Neuronal stem cell (in vitro differentiated cells): ENCODE results near the gene PPP1R2B. TPM values are rescaled to one million over a fixed set of nuclear protein-coding genes. Genes with fewer than 3 reads are reported as not detected.

ENCODE experiments used
- DNase-seq: peaks from one replicate; pipeline ENCODE4 v3.0.0-alpha.2; 2013; ENCODE audit warnings: low spot score
- H2AFZ ChIP-seq: one replicate; pipeline ENCODE4 v1.6.1; 2013; ENCODE audit warnings: mild to moderate bottlenecking, low read length, inconsistent platforms
- H2AK5ac ChIP-seq: 2 replicates; pipeline ENCODE4 v1.6.1; 2013; ENCODE audit warnings: low read depth, mild to moderate bottlenecking, inconsistent platforms, low read length, moderate library complexity, mixed read lengths
- H2BK120ac ChIP-seq: 2 replicates; pipeline ENCODE4 v1.6.1; 2013; ENCODE audit warnings: low read depth, mild to moderate bottlenecking, inconsistent platforms, low read length, moderate library complexity, mixed read lengths
- H2BK12ac ChIP-seq: one replicate; pipeline ENCODE4 v1.6.1; 2013; ENCODE audit warnings: low read length, inconsistent platforms
- H2BK15ac ChIP-seq: 2 replicates; pipeline ENCODE4 v1.6.1; 2013; ENCODE audit warnings: mild to moderate bottlenecking, low read length, inconsistent platforms, mixed read lengths
- H2BK5ac ChIP-seq: one replicate; pipeline ENCODE4 v1.6.1; 2013; ENCODE audit warnings: inconsistent platforms, mild to moderate bottlenecking, low read length, moderate library complexity
- H3K14ac ChIP-seq: one replicate; pipeline ENCODE4 v1.6.1; 2013; ENCODE audit warnings: low read length, inconsistent platforms
- H3K18ac ChIP-seq: 2 replicates; pipeline ENCODE4 v1.6.1; 2013; ENCODE audit warnings: low read length, inconsistent platforms
- H3K23ac ChIP-seq: 2 replicates; pipeline ENCODE4 v1.6.1; 2013; ENCODE audit warnings: low read depth, mild to moderate bottlenecking, mixed read lengths, low read length, inconsistent platforms; ENCODE audit not compliant: poor library complexity
- H3K27ac ChIP-seq: replicated peaks from 3 replicates; pipeline ENCODE4 v1.5.1; 2013; ENCODE audit warnings: low read length, inconsistent platforms
- H3K27me3 ChIP-seq, 3 experiments: 2 replicates each; pipeline ENCODE4 v1.6.1; 2013; ENCODE audit warnings: low read length in 3 of 3, mild to moderate bottlenecking in 2 of 3, inconsistent platforms in 1 of 3, low read depth in 1 of 3, mixed read lengths in 1 of 3, moderate library complexity in 1 of 3; ENCODE audit not compliant: control insufficient read depth in 3 of 3, insufficient read depth in 3 of 3
- H3K36me3 ChIP-seq, 2 donors: replicated peaks in 1 of 2; 2 replicates each; pipeline ENCODE4 v1.6.1; 2013; ENCODE audit warnings: low read length in 2 of 2; ENCODE audit not compliant: control insufficient read depth in 2 of 2, insufficient read depth in 2 of 2
- H3K4ac ChIP-seq: 2 replicates; pipeline ENCODE4 v1.6.1; 2013; ENCODE audit warnings: inconsistent platforms, mild to moderate bottlenecking, low read length, moderate library complexity
- H3K4me1 ChIP-seq, 2 donors: 1 replicate in 1 of 2; 2 replicates in 1 of 2; pipeline ENCODE4 v1.6.1; 2013; ENCODE audit warnings: low read length in 2 of 2, low read depth in 1 of 2; ENCODE audit not compliant: control insufficient read depth in 2 of 2, insufficient read depth in 1 of 2
- H3K4me2 ChIP-seq: one replicate; pipeline ENCODE4 v1.6.1; 2013; ENCODE audit warnings: mild to moderate bottlenecking, low read length, inconsistent platforms; ENCODE audit not compliant: insufficient read depth, poor library complexity, severe bottlenecking
- H3K4me3 ChIP-seq, 2 donors: 2 replicates each; pipeline ENCODE4 v1.5.1; 2013; ENCODE audit warnings: low read length in 2 of 2, mild to moderate bottlenecking in 2 of 2, inconsistent platforms in 1 of 2, moderate library complexity in 1 of 2
- H3K79me1 ChIP-seq: one replicate; pipeline ENCODE4 v1.6.1; 2013; ENCODE audit warnings: low read depth, mild to moderate bottlenecking, inconsistent platforms, low read length, moderate library complexity
- H3K9ac ChIP-seq: one replicate; pipeline ENCODE4 v1.6.1; 2013; ENCODE audit warnings: mild to moderate bottlenecking, low read depth, low read length, inconsistent platforms; ENCODE audit not compliant: poor library complexity
- H3K9me3 ChIP-seq, 2 donors: replicated peaks in 1 of 2; 2 replicates each; pipeline versions ENCODE3 to v1.6.1; 2013; ENCODE audit warnings: low read length in 2 of 2, mild to moderate bottlenecking in 2 of 2, inconsistent platforms in 1 of 2, low read depth in 1 of 2, mixed read lengths in 1 of 2, moderate library complexity in 1 of 2; ENCODE audit not compliant: control insufficient read depth in 2 of 2, insufficient read depth in 1 of 2
- H4K8ac ChIP-seq: one replicate; pipeline ENCODE4 v1.6.1; 2013; ENCODE audit warnings: low read depth, mild to moderate bottlenecking, inconsistent platforms, low read length, moderate library complexity
- H4K91ac ChIP-seq: one replicate; pipeline ENCODE4 v1.6.1; 2013; ENCODE audit warnings: low read length, low read depth, mild to moderate bottlenecking, inconsistent platforms; ENCODE audit not compliant: poor library complexity
- WGBS, 2 donors: extraction: QIAGEN DNeasy Blood & Tissue Kit; methylation state at CpG; one replicate each; pipeline ENCODE4 v1.1.7; 2013; ENCODE audit warnings: missing lambda C conversion rate in 2 of 2, mixed read lengths in 1 of 2; ENCODE audit not compliant: insufficient read length in 2 of 2, insufficient replicate concordance in 1 of 2; ENCODE audit errors: extremely low coverage in 2 of 2; 5-methylcytosine and 5-hydroxymethylcytosine counted together
- small RNA-seq: library from polyadenylated mRNA; stranded (forward); fragments of <200 nt; extraction: miRNeasy Mini kit (QIAGEN cat#:217004); gene quantifications from one replicate; pipeline ENCODE3, GENCODE V24; 2013; ENCODE audit not compliant: insufficient read depth

PPP1R2B gene

GRCh38 chr5:156892864-156893263 is 42.8 kb downstream of the PPP1R2B start:
- Histone ChIP-seq H3K27ac (no peak overlapping the region), H2AK5ac (no peak overlapping the region), H4K91ac (no peak overlapping the region), H3K4ac (no peak overlapping the region), H3K23ac (no peak overlapping the region), H3K79me1 (no peaks in the 10 kb centered on the region), H3K4me3 (no peak overlapping the region), H3K14ac (no peak overlapping the region), H3K18ac (no peak overlapping the region), H2BK12ac (no peak overlapping the region), H2BK15ac (no peak overlapping the region), H2AFZ (no peak overlapping the region), H3K27me3 (no peaks in the 10 kb centered on the region), H3K36me3 (no peaks in the 10 kb centered on the region), H3K4me1 (no peaks in the 10 kb centered on the region), H4K8ac (no peak overlapping the region), H2BK5ac (no peak overlapping the region), H2BK120ac (no peak overlapping the region), H3K4me2 (no peak overlapping the region), H3K9me3 (no peaks in the 10 kb centered on the region), H3K9ac (no peak overlapping the region)
- WGBS, 2 donors: no CpG with 5 or more reads among the region's 4 CpGs
- no peak for DNase-seq

- no peak overlapping the region for H2BK120ac ChIP-seq
- H3K79me1 ChIP-seq: no peaks in the 10 kb centered on the region
- no peak overlapping the region for H3K9ac ChIP-seq
- H3K4me3 ChIP-seq: no peak overlapping the region
- H3K27me3 ChIP-seq: no peaks in the 10 kb centered on the region
- H4K91ac ChIP-seq: no peak overlapping the region
- H3K18ac ChIP-seq: no peak overlapping the region
- no peak for DNase-seq
- no peak overlapping the region for H3K4me2 ChIP-seq
- H3K23ac ChIP-seq: no peak overlapping the region
- WGBS, 2 donors: no CpG with 5 or more reads among the region's 1 CpG
- H3K9me3 ChIP-seq: no peaks in the 10 kb centered on the region
- no peaks in the 10 kb centered on the region for H3K4me1 ChIP-seq
- H2AFZ ChIP-seq: no peak overlapping the region
- H4K8ac ChIP-seq: no peak overlapping the region
- H3K4ac ChIP-seq: no peak overlapping the region
- no peak overlapping the region for H2BK12ac ChIP-seq
- no peak overlapping the region for H2BK5ac ChIP-seq
- H3K36me3 ChIP-seq: no peaks in the 10 kb centered on the region
- H3K27ac ChIP-seq: no peak overlapping the region
- no peak overlapping the region for H3K14ac ChIP-seq
- H2AK5ac ChIP-seq: no peak overlapping the region
- no peak overlapping the region for H2BK15ac ChIP-seq
Measured at GRCh38 chr5:156893517-156893916, 43.4 kb downstream of the PPP1R2B start.

- Histone ChIP-seq H2BK5ac (no peak overlapping the region), H3K4ac (no peak overlapping the region), H3K4me1 (no peaks in the 10 kb centered on the region), H3K14ac (no peak overlapping the region), H4K8ac (no peak overlapping the region), H2AFZ (no peak overlapping the region), H3K27ac (no peak overlapping the region), H3K79me1 (no peaks in the 10 kb centered on the region), H3K9ac (no peak overlapping the region), H3K18ac (no peak overlapping the region), H3K4me3 (no peak overlapping the region), H2AK5ac (no peak overlapping the region), H3K23ac (no peak overlapping the region), H2BK120ac (no peak overlapping the region), H2BK12ac (no peak overlapping the region), H2BK15ac (no peak overlapping the region), H3K4me2 (no peak overlapping the region), H3K27me3 (no peaks in the 10 kb centered on the region), H3K36me3 (no peaks in the 10 kb centered on the region), H4K91ac (no peak overlapping the region), H3K9me3 (no peaks in the 10 kb centered on the region)
- no CpG with 5 or more reads among the region's 7 CpGs for WGBS, 2 donors
- DNase-seq: no peak
Measured at GRCh38 chr5:156896546-156896945, 46.5 kb downstream of the PPP1R2B start.

Small RNA genes lying within 50 kb of the gene (small RNA-seq; reads per million reads assigned to genes)
- not detected for gene RNU6-556P
